Right lobe of liver (tissue), 4 donors: ENCODE data around the gene ADH1B.

Source experiments
- CTCF ChIP-seq, 4 donors: fragments of 200-600 bp in 3 of 4; fragments of 450-650 bp in 1 of 4; IDR thresholded peaks; one replicate each; pipeline versions ENCODE4 v1.5.1 to v1.8.0; 2016 to 2022; ENCODE audit warnings: antibody characterized with exemption in 4 of 4, mild to moderate bottlenecking in 2 of 4
- POLR2A ChIP-seq: fragments of 450-650 bp; IDR thresholded peaks from one replicate; pipeline ENCODE4 v1.6.1; 2017; ENCODE audit warnings: antibody characterized with exemption, mild to moderate bottlenecking
- donor health status: DM: no; HTN: no; CAD: no.
- donor health status: DM: no; HTN: no; CAD: no.
- donor health status: DM: no; HTN: yes; CAD: no.

DNA sequence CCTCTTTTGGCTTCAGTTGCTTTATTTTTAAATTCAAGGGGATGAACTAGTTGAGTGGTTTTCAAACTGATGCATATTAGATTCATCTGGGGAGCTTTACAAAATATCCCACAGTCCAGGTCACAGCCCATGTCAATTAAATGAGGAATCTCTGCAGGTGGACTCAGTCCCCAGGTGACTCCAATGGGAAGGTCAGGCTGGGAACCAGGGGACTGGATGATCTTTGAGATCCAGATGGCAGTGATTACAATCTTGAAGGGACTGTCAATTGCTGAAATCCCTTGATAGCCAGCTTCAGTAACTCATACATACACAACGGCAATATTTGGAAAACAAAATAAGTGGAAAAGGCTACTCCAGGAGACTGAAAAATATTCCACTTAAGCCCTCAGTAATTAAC lies 7.0 kb downstream of the ADH1B start:
- TF ChIP-seq CTCF (IDR thresholded peaks at IDR 0.05): no peak
- no peak for TF ChIP-seq POLR2A
